ENCODE results near the gene GABARAP. TPM values are rescaled to one million over a fixed set of nuclear protein-coding genes. Genes with fewer than 3 reads are reported as not detected.
A peak's percentile ranks its signal among the peaks of the same experiment; 100 is the strongest.

Gene GABARAP
- total and polyA plus RNA-seq, 2 of the 13 experiments (the other 11 are each of a cell fraction or from before 2014, with no cell fraction given): 161 to 310 TPM

DNA sequence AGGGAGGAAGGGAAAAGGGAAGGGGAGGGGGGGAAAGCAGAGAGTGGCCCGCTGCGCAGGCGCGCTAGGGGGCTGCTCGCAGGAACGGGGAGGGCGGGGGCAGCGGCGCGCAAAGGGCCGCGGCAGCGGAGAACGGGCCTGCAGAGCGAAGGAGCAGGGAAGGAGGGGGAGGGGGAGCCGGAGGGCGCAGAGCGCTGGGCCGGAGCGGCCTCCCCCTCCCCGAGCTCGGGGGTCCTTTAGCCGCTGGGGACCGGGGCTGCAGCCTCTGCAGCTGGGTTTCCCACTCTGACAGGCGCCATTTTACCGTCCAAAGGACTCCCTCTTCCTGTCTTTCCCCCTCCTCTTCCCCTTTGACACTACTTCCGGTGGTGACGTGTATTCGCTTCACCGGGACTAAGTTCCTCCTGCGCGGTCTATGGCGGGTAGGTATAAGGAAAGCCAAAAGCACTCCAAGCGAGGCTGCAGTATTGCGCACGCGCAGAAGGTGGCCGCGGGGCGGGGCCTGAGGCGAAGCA lies 9.5 kb upstream of the GABARAP start, which contains the start of gene CTDNEP1 (continued):
- TF ChIP-seq SPEN (CRISPR knock-in tag; IDR thresholded peaks at IDR 0.05; ENCODE audit: low read depth): no peak
- TF ChIP-seq ZNF841 (CRISPR knock-in tag; IDR thresholded peaks at IDR 0.05; ENCODE audit: borderline replicate concordance): no peak
- no peak for TF ChIP-seq RNF219 (CRISPR knock-in tag; IDR thresholded peaks at IDR 0.05)
- TF ChIP-seq, protein P1, sequence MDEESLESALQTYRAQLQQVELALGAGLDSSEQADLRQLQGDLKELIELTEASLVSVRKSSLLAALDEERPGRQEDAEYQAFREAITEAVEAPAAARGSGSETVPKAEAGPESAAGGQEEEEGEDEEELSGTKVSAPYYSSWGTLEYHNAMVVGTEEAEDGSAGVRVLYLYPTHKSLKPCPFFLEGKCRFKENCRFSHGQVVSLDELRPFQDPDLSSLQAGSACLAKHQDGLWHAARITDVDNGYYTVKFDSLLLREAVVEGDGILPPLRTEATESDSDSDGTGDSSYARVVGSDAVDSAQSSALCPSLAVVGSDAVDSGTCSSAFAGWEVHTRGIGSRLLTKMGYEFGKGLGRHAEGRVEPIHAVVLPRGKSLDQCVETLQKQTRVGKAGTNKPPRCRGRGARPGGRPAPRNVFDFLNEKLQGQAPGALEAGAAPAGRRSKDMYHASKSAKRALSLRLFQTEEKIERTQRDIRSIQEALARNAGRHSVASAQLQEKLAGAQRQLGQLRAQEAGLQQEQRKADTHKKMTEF (CRISPR knock-in tag; IDR thresholded peaks at IDR 0.05): no peak; the same call in 1 of the 2 replicates
- no peak for TF ChIP-seq ZNF430 (CRISPR knock-in tag; IDR thresholded peaks at IDR 0.05)
- TF ChIP-seq, protein P2, sequence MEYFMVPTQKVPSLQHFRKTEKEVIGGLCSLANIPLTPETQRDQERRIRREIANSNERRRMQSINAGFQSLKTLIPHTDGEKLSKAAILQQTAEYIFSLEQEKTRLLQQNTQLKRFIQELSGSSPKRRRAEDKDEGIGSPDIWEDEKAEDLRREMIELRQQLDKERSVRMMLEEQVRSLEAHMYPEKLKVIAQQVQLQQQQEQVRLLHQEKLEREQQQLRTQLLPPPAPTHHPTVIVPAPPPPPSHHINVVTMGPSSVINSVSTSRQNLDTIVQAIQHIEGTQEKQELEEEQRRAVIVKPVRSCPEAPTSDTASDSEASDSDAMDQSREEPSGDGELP (IDR thresholded peaks at IDR 0.05; ENCODE audit: borderline replicate concordance, low read depth): 0 out of 2 replicates have a peak, but pooled peaks have one; percentile 29
- no peak; the same call in 1 of the 2 replicates for TF ChIP-seq GZF1 (CRISPR knock-in tag; IDR thresholded peaks at IDR 0.05)
- TF ChIP-seq, protein P3, sequence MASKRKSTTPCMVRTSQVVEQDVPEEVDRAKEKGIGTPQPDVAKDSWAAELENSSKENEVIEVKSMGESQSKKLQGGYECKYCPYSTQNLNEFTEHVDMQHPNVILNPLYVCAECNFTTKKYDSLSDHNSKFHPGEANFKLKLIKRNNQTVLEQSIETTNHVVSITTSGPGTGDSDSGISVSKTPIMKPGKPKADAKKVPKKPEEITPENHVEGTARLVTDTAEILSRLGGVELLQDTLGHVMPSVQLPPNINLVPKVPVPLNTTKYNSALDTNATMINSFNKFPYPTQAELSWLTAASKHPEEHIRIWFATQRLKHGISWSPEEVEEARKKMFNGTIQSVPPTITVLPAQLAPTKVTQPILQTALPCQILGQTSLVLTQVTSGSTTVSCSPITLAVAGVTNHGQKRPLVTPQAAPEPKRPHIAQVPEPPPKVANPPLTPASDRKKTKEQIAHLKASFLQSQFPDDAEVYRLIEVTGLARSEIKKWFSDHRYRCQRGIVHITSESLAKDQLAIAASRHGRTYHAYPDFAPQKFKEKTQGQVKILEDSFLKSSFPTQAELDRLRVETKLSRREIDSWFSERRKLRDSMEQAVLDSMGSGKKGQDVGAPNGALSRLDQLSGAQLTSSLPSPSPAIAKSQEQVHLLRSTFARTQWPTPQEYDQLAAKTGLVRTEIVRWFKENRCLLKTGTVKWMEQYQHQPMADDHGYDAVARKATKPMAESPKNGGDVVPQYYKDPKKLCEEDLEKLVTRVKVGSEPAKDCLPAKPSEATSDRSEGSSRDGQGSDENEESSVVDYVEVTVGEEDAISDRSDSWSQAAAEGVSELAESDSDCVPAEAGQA (IDR thresholded peaks at IDR 0.05; ENCODE audit: low read depth): no peak; the same call in 1 of the 2 replicates
- TF ChIP-seq, protein P3 (CRISPR knock-in tag; IDR thresholded peaks at IDR 0.05; ENCODE audit: borderline replicate concordance): no peak
- no peak for TF ChIP-seq DMAP1 (CRISPR knock-in tag; IDR thresholded peaks at IDR 0.05)
- no peak for TF ChIP-seq SSRP1 (CRISPR knock-in tag; IDR thresholded peaks at IDR 0.05)
- TF ChIP-seq MBD4 (IDR thresholded peaks at IDR 0.05; ENCODE audit: borderline replicate concordance, low read length): no peak
- TF ChIP-seq HMG20B (CRISPR knock-in tag; conservative IDR thresholded peaks at IDR 0.05): no peak
- TF ChIP-seq SRSF1 (optimal IDR thresholded peaks at IDR 0.05; ENCODE audit: low read depth, low read length): no peak
- no peak for TF ChIP-seq MED13 (CRISPR knock-in tag; IDR thresholded peaks at IDR 0.05)
- TF ChIP-seq SIX4 (CRISPR knock-in tag; IDR thresholded peaks at IDR 0.05): no peak
- no peak; the same call in 1 of the 2 replicates for TF ChIP-seq KLF12 (CRISPR knock-in tag; IDR thresholded peaks at IDR 0.05; ENCODE audit: borderline replicate concordance)
- no peak for TF ChIP-seq ZNF367 (CRISPR knock-in tag; IDR thresholded peaks at IDR 0.05; ENCODE audit: borderline replicate concordance)
- no peak for TF ChIP-seq NFYC (CRISPR knock-in tag; IDR thresholded peaks at IDR 0.05)
